ENCODE measurements around the gene PNMA8C. TPM values are rescaled to one million over a fixed set of nuclear protein-coding genes. Genes with fewer than 3 reads are reported as not detected.

Gene PNMA8C
- total RNA-seq (2022; extraction: Qiagen RNA extraction; ENCODE audit: low read depth): not detected in 5 replicates

DNA sequence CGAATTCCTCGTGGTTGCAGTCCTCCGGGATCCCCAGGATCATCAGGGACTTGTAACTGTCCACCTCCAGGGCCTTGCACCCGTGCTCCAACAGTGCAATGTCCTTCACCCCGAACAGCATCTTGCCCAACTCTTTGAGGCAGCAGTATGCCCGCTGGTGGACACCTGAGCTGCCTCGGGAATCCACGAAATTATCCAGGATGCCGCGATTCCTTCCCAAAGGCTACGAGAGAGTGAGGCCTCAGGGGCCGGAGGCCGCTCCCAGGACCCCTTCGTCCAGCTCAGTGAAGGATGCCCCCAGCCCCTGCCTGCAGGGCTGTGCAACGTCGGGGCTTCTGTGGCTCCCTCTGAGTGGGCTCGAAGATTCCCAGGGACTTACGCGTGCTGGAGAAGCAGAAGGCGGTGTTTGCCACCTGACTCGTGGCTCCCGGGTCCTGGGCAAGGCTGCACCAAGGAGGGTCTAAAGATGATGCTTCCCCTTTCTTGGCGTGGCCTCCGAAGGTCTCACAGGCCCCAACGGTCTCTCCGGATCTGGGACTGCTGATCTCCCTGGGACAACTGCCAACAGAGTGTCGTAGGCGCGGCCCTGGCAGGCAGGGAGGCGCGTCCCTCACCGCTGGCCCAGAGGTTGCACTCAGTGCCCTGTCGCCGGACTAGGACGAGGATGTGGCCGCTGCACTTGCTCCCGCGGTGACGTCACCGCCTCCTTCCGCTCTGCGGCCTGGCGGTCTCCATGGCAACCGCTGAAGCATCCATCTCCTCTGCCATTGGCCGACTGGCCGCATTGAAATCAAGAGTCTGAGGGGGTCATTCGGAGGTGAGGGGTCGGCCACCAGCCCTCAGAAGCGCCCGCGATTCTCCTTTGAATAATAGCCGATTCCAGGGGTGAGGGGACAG is at the start of gene PNMA8C:
PNMA8C (minus strand) TSS at position 698 of the 897 bp plus-strand sequence; CDS start at position 121, 577 bp downstream.

DNA sequence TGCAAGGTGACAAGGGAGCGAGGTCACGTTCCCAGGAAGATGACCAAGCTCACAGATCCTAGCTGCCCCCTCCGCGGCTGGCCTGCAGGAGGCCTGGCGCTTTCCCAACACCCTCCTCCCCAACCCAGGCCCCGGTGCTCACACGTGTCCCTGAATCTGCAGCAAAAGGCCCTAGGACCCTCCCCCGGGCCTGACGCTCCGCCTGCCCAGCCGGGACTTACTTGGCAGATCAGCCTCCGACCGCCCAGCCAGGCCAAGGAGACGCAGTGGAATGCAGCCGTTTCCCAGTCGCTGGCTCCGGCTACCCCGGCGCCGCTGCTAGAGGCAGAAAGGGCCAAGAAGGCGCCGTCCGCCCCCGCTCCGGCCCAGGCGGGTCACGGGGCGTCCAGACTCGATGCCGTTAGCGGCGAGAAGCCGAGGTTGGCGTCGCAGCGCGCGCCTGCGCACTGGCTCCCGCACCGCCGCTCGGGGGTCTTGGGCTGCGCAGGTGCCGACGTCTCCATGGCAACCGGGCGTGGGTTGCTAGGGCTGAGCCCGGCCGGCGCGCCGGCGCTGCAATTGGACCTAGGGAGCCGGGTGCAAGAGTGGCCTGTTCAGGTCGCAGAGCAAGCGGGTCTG is 42.5 kb upstream of the PNMA8C start, which contains the start of gene PNMA8A:
PNMA8A (minus strand) TSS at position 448 of the 618 bp plus-strand sequence. CDS start 528 bp downstream, outside the sequence.

DNA sequence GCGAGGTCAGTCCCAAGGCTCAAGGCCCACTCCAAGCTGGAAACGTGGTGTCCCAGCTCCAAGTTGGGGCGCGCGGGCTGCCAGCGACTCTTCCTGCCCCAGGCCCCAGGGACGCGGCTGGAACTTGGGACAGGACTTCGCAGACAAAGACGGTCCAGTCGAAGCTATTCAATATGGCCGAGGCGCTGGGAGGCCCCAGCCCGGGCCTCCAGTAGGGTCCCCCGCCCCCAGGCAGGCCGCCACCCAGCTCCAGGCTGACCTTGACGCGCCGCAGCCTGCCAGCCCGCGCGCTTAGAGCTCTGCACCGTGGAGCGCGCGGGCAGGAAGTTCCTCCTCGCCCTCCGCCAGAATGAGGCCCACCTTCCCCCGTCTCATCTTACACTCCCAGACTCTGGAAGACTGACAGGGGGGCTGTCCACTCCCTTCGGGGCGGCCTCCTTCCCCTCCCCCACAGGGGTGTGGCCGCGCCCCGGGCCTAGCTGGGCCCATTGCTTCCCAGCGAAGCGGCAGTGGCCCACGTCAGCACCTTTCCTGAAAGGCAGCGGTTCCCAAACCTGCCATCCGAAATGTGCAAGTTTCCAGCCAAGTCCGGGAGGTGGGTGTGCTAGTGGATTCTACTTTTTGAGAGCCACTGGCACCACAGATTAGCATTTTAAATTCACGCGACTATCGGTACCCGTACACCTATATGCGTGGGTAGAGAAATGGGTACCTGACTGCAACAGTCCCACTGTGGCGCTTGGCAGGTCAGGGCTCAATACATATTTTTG is 15.3 kb downstream of the PNMA8C start, which contains the start of gene CCDC8:
CCDC8 (minus strand) TSS at position 303 of the 770 bp plus-strand sequence. CDS start 754 bp downstream, outside the sequence.

Other genes with a start within 250 kb of the PNMA8C start
- gene IGFL1, start 199.2 kb downstream of the PNMA8C start, total RNA-seq (2022; extraction: Qiagen RNA extraction; ENCODE audit: low read depth): 1.3 to 3.8 TPM (median 2.4 TPM) in 5 replicates
- not detected in 5 replicates for gene HIF3A, start 131.9 kb downstream of the PNMA8C start, total RNA-seq (2022; extraction: Qiagen RNA extraction; ENCODE audit: low read depth)
- 72.5 to 93.3 TPM (median 90.0 TPM) in 5 replicates for gene PPP5C, start 81.8 kb downstream of the PNMA8C start, total RNA-seq (2022; extraction: Qiagen RNA extraction; ENCODE audit: low read depth)
- gene CCDC8, start 15.4 kb downstream of the PNMA8C start, total RNA-seq (2022; extraction: Qiagen RNA extraction; ENCODE audit: low read depth): not detected in 5 replicates
- gene PNMA8A, start 42.6 kb upstream of the PNMA8C start, total RNA-seq (2022; extraction: Qiagen RNA extraction; ENCODE audit: low read depth): 8.1 to 11.0 TPM (median 10.6 TPM) in 5 replicates
- gene PNMA8B, start 66.9 kb upstream of the PNMA8C start, total RNA-seq (2022; extraction: Qiagen RNA extraction; ENCODE audit: low read depth): not detected in 5 replicates
- 192 to 272 TPM (median 253 TPM) in 5 replicates for gene CALM3, start 172.4 kb upstream of the PNMA8C start, total RNA-seq (2022; extraction: Qiagen RNA extraction; ENCODE audit: low read depth)
- gene PTGIR, start 196.2 kb upstream of the PNMA8C start, total RNA-seq (2022; extraction: Qiagen RNA extraction; ENCODE audit: low read depth): 0.19 TPM in 1 of 5 replicates, not detected in the others
- gene GNG8, start 207.3 kb upstream of the PNMA8C start, total RNA-seq (2022; extraction: Qiagen RNA extraction; ENCODE audit: low read depth): not detected in 5 replicates
- gene DACT3, start 232.2 kb upstream of the PNMA8C start, total RNA-seq (2022; extraction: Qiagen RNA extraction; ENCODE audit: low read depth): 0.14 to 0.74 TPM (median 0.38 TPM) in 5 replicates